ENCODE results near the gene EME2.
"Not testable (repeated sequence)": the region's sequence is repeated elsewhere in the genome, so short reads cannot be mapped to it uniquely, and the experiment has no call there.

Gene EME2

GRCh38 chr16:1792836-1793577, 20.4 kb downstream of the EME2 start:
- peaks cover 8% of the 10 kb centered on the region for H3K9me3 Mint-ChIP-seq
- H3K4me3 Mint-ChIP-seq, result no peak overlapping the region
- H3K27ac Mint-ChIP-seq, result no peak overlapping the region
- no peaks in the 10 kb centered on the region for H3K27me3 Mint-ChIP-seq (ENCODE audit: low read depth)
- peaks cover 4% of the 10 kb centered on the region for H3K36me3 Mint-ChIP-seq (ENCODE audit: low read depth)
- H3K4me1 Mint-ChIP-seq (ENCODE audit: low read depth), result no peaks in the 10 kb centered on the region

GRCh38 chr16:1793578-1794220, 21.1 kb downstream of the EME2 start, which contains the start of gene IGFALS:
TSS of gene IGFALS (minus strand) at chr16:1793705. CDS start at chr16:1793652, 53 bp downstream.
- no peaks in the 10 kb centered on the region for H3K27me3 Mint-ChIP-seq (ENCODE audit: low read depth)

GRCh38 chr16:1794221-1794871, 21.7 kb downstream of the EME2 start:
- no peak overlapping the region for H3K4me3 Mint-ChIP-seq
- peaks cover 13% of the 10 kb centered on the region for H3K9me3 Mint-ChIP-seq
- no peaks in the 10 kb centered on the region for H3K4me1 Mint-ChIP-seq (ENCODE audit: low read depth)
- peaks cover 3% of the 10 kb centered on the region for H3K36me3 Mint-ChIP-seq (ENCODE audit: low read depth)
- H3K27me3 Mint-ChIP-seq (ENCODE audit: low read depth), result no peaks in the 10 kb centered on the region
- no peak overlapping the region for H3K27ac Mint-ChIP-seq

More at GRCh38 chr16:1793578-1794220, 21.1 kb downstream of the EME2 start, which contains the start of gene IGFALS:
- Mint-ChIP-seq H3K4me3 (no peak within 1 kb of the TSS), H3K9me3 (peaks cover 8% of the 10 kb centered on the region), H3K27ac (no peak within 1 kb of the TSS), H3K36me3 (ENCODE audit: low read depth) (peaks cover 4% of the 10 kb centered on the region), H3K4me1 (ENCODE audit: low read depth) (no peaks in the 10 kb centered on the region)

GRCh38 chr16:1794908-1795666, 22.5 kb downstream of the EME2 start:
- H3K27ac Mint-ChIP-seq, result no peak overlapping the region
- no peaks in the 10 kb centered on the region for H3K27me3 Mint-ChIP-seq (ENCODE audit: low read depth)
- no peak overlapping the region for H3K4me3 Mint-ChIP-seq
- no peaks in the 10 kb centered on the region for H3K4me1 Mint-ChIP-seq (ENCODE audit: low read depth)
- H3K9me3 Mint-ChIP-seq, result peaks cover 20% of the 10 kb centered on the region
- peaks cover 3% of the 10 kb centered on the region for H3K36me3 Mint-ChIP-seq (ENCODE audit: low read depth)

GRCh38 chr16:1799263-1799662, 26.7 kb downstream of the EME2 start:
- not testable (repeated sequence) for H3K27ac Mint-ChIP-seq; H3K27me3 Mint-ChIP-seq (ENCODE audit: low read depth); H3K4me3 Mint-ChIP-seq; H3K4me1 Mint-ChIP-seq (ENCODE audit: low read depth); H3K36me3 Mint-ChIP-seq (ENCODE audit: low read depth)
- H3K9me3 Mint-ChIP-seq, result peaks cover 27% of the 10 kb centered on the region

- H3K4me3 Mint-ChIP-seq, result no peak overlapping the region
- no peak overlapping the region for H3K27ac Mint-ChIP-seq
- H3K27me3 Mint-ChIP-seq (ENCODE audit: low read depth), result no peaks in the 10 kb centered on the region
Observed at GRCh38 chr16:1800701-1801100, 28.1 kb downstream of the EME2 start.

GRCh38 chr16:1807626-1808025, 35.0 kb downstream of the EME2 start:
- H3K4me1 Mint-ChIP-seq (ENCODE audit: low read depth), result no peaks in the 10 kb centered on the region
- no peaks in the 10 kb centered on the region for H3K9me3 Mint-ChIP-seq
- peaks cover 3% of the 10 kb centered on the region for H3K36me3 Mint-ChIP-seq (ENCODE audit: low read depth)
- H3K27ac Mint-ChIP-seq, result no peak overlapping the region
- H3K4me3 Mint-ChIP-seq, result no peak overlapping the region
- no peaks in the 10 kb centered on the region for H3K27me3 Mint-ChIP-seq (ENCODE audit: low read depth)

More at GRCh38 chr16:1800701-1801100, 28.1 kb downstream of the EME2 start:
- peaks cover 9% of the 10 kb centered on the region for H3K36me3 Mint-ChIP-seq (ENCODE audit: low read depth)
- peaks cover 27% of the 10 kb centered on the region for H3K9me3 Mint-ChIP-seq
- no peaks in the 10 kb centered on the region for H3K4me1 Mint-ChIP-seq (ENCODE audit: low read depth)

GRCh38 chr16:1808691-1809090, 36.1 kb downstream of the EME2 start:
- Mint-ChIP-seq H3K4me3 (no peak overlapping the region), H3K4me1 (ENCODE audit: low read depth) (no peaks in the 10 kb centered on the region), H3K9me3 (no peaks in the 10 kb centered on the region), H3K27me3 (ENCODE audit: low read depth) (no peaks in the 10 kb centered on the region), H3K27ac (no peak overlapping the region), H3K36me3 (ENCODE audit: low read depth) (peaks cover 9% of the 10 kb centered on the region)

GRCh38 chr16:1809281-1809801, 36.7 kb downstream of the EME2 start:
- Mint-ChIP-seq H3K4me1 (ENCODE audit: low read depth) (no peaks in the 10 kb centered on the region), H3K4me3 (no peak overlapping the region), H3K27me3 (ENCODE audit: low read depth) (no peaks in the 10 kb centered on the region), H3K27ac (no peak overlapping the region), H3K9me3 (no peaks in the 10 kb centered on the region), H3K36me3 (ENCODE audit: low read depth) (peaks cover 9% of the 10 kb centered on the region)

GRCh38 chr16:1810106-1810505, 37.5 kb downstream of the EME2 start:
- Mint-ChIP-seq H3K4me1 (ENCODE audit: low read depth) (no peaks in the 10 kb centered on the region), H3K4me3 (no peak overlapping the region), H3K27ac (no peak overlapping the region), H3K27me3 (ENCODE audit: low read depth) (no peaks in the 10 kb centered on the region), H3K36me3 (ENCODE audit: low read depth) (peaks cover 9% of the 10 kb centered on the region), H3K9me3 (no peaks in the 10 kb centered on the region)

- Mint-ChIP-seq H3K36me3 (ENCODE audit: low read depth) (peaks cover 12% of the 10 kb centered on the region), H3K4me1 (ENCODE audit: low read depth) (peaks cover 3% of the 10 kb centered on the region), H3K27me3 (ENCODE audit: low read depth) (no peaks in the 10 kb centered on the region), H3K9me3 (no peaks in the 10 kb centered on the region), H3K4me3 (no peak overlapping the region), H3K27ac (no peak overlapping the region)
Observed at GRCh38 chr16:1810536-1810935, 37.9 kb downstream of the EME2 start.

GRCh38 chr16:1812732-1813163, 40.1 kb downstream of the EME2 start:
- H3K27ac Mint-ChIP-seq, result no peak overlapping the region
- H3K27me3 Mint-ChIP-seq (ENCODE audit: low read depth), result no peaks in the 10 kb centered on the region
- H3K4me3 Mint-ChIP-seq, result no peak overlapping the region
- no peaks in the 10 kb centered on the region for H3K9me3 Mint-ChIP-seq
- H3K4me1 Mint-ChIP-seq (ENCODE audit: low read depth), result peaks cover 3% of the 10 kb centered on the region
- peaks cover 9% of the 10 kb centered on the region for H3K36me3 Mint-ChIP-seq (ENCODE audit: low read depth)

GRCh38 chr16:1815461-1815860, 42.9 kb downstream of the EME2 start:
- peaks cover 3% of the 10 kb centered on the region for H3K4me1 Mint-ChIP-seq (ENCODE audit: low read depth)
- H3K9me3 Mint-ChIP-seq, result no peaks in the 10 kb centered on the region
- no peak overlapping the region for H3K27ac Mint-ChIP-seq
- no peak overlapping the region for H3K4me3 Mint-ChIP-seq
- no peaks in the 10 kb centered on the region for H3K27me3 Mint-ChIP-seq (ENCODE audit: low read depth)
- peaks cover 11% of the 10 kb centered on the region for H3K36me3 Mint-ChIP-seq (ENCODE audit: low read depth)

Data from T-helper 1 cell treated with Interleukin-12 subunit alpha and Interleukin-12 subunit beta and Interleukin-4 antibody, amounts not matched to agents 30 μg/mL and 1 μg/mL, for 36 hours (primary cell).